Ishikawa (cell line): Measurements from ENCODE around the gene TUB.

Experiments
- CEBPB ChIP-seq: IDR thresholded peaks from 2 replicates; pipeline ENCODE4 v1.6.1; 2012
- CREB1 ChIP-seq: IDR thresholded peaks from 2 replicates; pipeline ENCODE4 v1.6.1; 2012; ENCODE audit warnings: low read depth
- EGR1 ChIP-seq: IDR thresholded peaks from 2 replicates; pipeline ENCODE4 v1.6.1; 2012
- EP300 ChIP-seq: IDR thresholded peaks from 2 replicates; pipeline ENCODE4 v1.6.1; 2012; ENCODE audit warnings: borderline replicate concordance
- FOXM1 ChIP-seq: IDR thresholded peaks from 2 replicates; pipeline ENCODE4 v1.6.1; 2012; ENCODE audit warnings: low read depth, borderline replicate concordance
- NFIC ChIP-seq: IDR thresholded peaks from 2 replicates; pipeline ENCODE4 v1.6.1; 2012
- RAD21 ChIP-seq: IDR thresholded peaks from 2 replicates; pipeline ENCODE4 v1.6.1; 2012; ENCODE audit warnings: low read depth
- TAF1 ChIP-seq: IDR thresholded peaks from 2 replicates; pipeline ENCODE4 v1.6.1; 2012; ENCODE audit warnings: low read depth, mild to moderate bottlenecking
- TCF12 ChIP-seq: IDR thresholded peaks from 2 replicates; pipeline ENCODE4 v1.6.1; 2012; ENCODE audit warnings: low read depth
- TEAD4 ChIP-seq: IDR thresholded peaks from 2 replicates; pipeline ENCODE4 v1.6.1; 2012
- YY1 ChIP-seq: IDR thresholded peaks from 2 replicates; pipeline ENCODE4 v1.6.1; 2012; ENCODE audit warnings: low read depth
- ZBTB7A ChIP-seq: IDR thresholded peaks from 2 replicates; pipeline ENCODE4 v1.6.1; 2012; ENCODE audit warnings: low read depth
- TF ChIP-seq, protein P1 (sequence below): IDR thresholded peaks from 2 replicates; pipeline ENCODE4 v1.6.1; 2012; ENCODE audit warnings: low read depth, mild to moderate bottlenecking
- TF ChIP-seq, protein P2 (sequence below): IDR thresholded peaks from 2 replicates; pipeline ENCODE4 v1.6.1; 2012

DNA sequence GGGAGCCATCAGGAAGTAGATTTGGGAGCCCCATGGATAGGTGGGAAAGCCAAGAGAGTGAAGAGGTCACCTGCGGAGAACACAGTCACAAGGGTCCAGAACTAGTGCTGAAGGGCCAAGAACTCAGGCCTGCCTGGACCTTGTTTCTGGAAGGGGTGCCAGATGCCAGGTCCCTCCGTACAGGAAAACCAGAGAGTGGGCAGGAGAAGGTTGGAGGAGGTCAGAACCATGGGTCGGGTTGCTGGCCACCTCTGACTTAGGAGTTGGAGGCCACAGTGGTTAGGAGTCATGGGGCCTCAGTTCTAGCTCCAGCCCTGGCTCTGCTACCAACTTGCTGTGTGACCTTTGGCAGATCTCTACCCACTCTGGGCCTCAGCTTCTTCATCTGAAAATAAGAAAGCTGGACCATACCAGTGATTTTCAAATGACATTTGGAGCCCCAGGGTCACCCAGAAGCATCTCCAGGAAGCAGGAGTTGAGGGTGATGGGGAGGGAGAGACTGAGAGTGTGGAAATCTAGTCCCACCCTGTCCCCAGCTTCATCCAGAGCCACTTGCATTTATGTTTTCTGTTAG, 20.8 kb upstream of the TUB start:
- TF ChIP-seq EP300 (no peak), ZBTB7A (no peak), CEBPB (no peak), YY1 (no peak), NFIC (no peak), CREB1 (no peak), TAF1 (no peak), EGR1 (no peak), TCF12 (no peak), RAD21 (no peak), FOXM1 (no peak), TEAD4 (no peak)
- TF ChIP-seq, protein P1, sequence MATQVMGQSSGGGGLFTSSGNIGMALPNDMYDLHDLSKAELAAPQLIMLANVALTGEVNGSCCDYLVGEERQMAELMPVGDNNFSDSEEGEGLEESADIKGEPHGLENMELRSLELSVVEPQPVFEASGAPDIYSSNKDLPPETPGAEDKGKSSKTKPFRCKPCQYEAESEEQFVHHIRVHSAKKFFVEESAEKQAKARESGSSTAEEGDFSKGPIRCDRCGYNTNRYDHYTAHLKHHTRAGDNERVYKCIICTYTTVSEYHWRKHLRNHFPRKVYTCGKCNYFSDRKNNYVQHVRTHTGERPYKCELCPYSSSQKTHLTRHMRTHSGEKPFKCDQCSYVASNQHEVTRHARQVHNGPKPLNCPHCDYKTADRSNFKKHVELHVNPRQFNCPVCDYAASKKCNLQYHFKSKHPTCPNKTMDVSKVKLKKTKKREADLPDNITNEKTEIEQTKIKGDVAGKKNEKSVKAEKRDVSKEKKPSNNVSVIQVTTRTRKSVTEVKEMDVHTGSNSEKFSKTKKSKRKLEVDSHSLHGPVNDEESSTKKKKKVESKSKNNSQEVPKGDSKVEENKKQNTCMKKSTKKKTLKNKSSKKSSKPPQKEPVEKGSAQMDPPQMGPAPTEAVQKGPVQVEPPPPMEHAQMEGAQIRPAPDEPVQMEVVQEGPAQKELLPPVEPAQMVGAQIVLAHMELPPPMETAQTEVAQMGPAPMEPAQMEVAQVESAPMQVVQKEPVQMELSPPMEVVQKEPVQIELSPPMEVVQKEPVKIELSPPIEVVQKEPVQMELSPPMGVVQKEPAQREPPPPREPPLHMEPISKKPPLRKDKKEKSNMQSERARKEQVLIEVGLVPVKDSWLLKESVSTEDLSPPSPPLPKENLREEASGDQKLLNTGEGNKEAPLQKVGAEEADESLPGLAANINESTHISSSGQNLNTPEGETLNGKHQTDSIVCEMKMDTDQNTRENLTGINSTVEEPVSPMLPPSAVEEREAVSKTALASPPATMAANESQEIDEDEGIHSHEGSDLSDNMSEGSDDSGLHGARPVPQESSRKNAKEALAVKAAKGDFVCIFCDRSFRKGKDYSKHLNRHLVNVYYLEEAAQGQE = no peak
- TF ChIP-seq, protein P2, sequence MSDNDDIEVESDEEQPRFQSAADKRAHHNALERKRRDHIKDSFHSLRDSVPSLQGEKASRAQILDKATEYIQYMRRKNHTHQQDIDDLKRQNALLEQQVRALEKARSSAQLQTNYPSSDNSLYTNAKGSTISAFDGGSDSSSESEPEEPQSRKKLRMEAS = no peak
